ENCODE data around the gene KIF26B.

KIF26B gene

GRCh38 chr1:245558069-245558468, 403.3 kb downstream of the KIF26B start:
- TF ChIP-seq CTCF (IDR thresholded peaks at IDR 0.05), result no peak

GRCh38 chr1:245560316-245560859, 405.6 kb downstream of the KIF26B start:
- no peak for TF ChIP-seq CTCF (IDR thresholded peaks at IDR 0.05)

- TF ChIP-seq CTCF (IDR thresholded peaks at IDR 0.05), result no peak
Measured at GRCh38 chr1:245561665-245562234, 407.0 kb downstream of the KIF26B start.

GRCh38 chr1:245566134-245566533, 411.3 kb downstream of the KIF26B start:
- no peak for TF ChIP-seq CTCF (IDR thresholded peaks at IDR 0.05)

- no peak for TF ChIP-seq CTCF (IDR thresholded peaks at IDR 0.05)
Measured at GRCh38 chr1:245566952-245567351, 412.2 kb downstream of the KIF26B start.

GRCh38 chr1:245571815-245572294, 417.1 kb downstream of the KIF26B start:
- no peak for TF ChIP-seq CTCF (IDR thresholded peaks at IDR 0.05)

- no peak for TF ChIP-seq CTCF (IDR thresholded peaks at IDR 0.05)
Measured at GRCh38 chr1:245572709-245573108, 417.9 kb downstream of the KIF26B start.

GRCh38 chr1:245575710-245576109, 420.9 kb downstream of the KIF26B start:
- no peak for TF ChIP-seq CTCF (IDR thresholded peaks at IDR 0.05)
